Neural crest cell (in vitro differentiated cells): ENCODE measurements around the gene SLC1A7. TPM values are rescaled to one million over a fixed set of nuclear protein-coding genes. Genes with fewer than 3 reads are reported as not detected.

Experiments used
- DNase-seq: peaks from one replicate; pipeline ENCODE4 v3.0.0; 2021; ENCODE audit warnings: low read depth, mixed read lengths, low spot score
- H3K27ac Mint-ChIP-seq: one replicate; pipeline ENCODE4 v1.8.0; 2021; ENCODE audit warnings: mild to moderate bottlenecking, mixed read lengths; ENCODE audit not compliant: unreplicated experiment
- H3K27me3 Mint-ChIP-seq: 2 replicates; pipeline ENCODE4 v1.8.0; 2021; ENCODE audit warnings: low read depth, mild to moderate bottlenecking, mixed read lengths
- H3K36me3 Mint-ChIP-seq: 2 replicates; pipeline ENCODE4 v1.8.0; 2021; ENCODE audit warnings: low read depth, mild to moderate bottlenecking, mixed read lengths
- H3K4me1 Mint-ChIP-seq: 2 replicates; pipeline ENCODE4 v1.8.0; 2021; ENCODE audit warnings: mixed read lengths
- H3K4me3 Mint-ChIP-seq: one replicate; pipeline ENCODE4 v1.8.0; 2021; ENCODE audit warnings: mild to moderate bottlenecking, mixed read lengths
- H3K9me3 Mint-ChIP-seq: 2 replicates; pipeline ENCODE4 v1.8.0; 2021; ENCODE audit warnings: mixed read lengths
- total RNA-seq: library from RNA; stranded (reverse); gene quantifications from 2 replicates; pipeline ENCODE4 v1.2.1, GENCODE V29; 2021
- TF ChIP-seq, protein P1 (sequence below): fragments of 200-600 bp; sonication (generic); conservative IDR thresholded peaks from 2 replicates; pipeline ENCODE4 v1.5.0; 2021; ENCODE audit warnings: antibody characterized with exemption, mild to moderate bottlenecking

SLC1A7 gene
- total RNA-seq, 1 donor from 2014 or later, result not detected

DNA sequence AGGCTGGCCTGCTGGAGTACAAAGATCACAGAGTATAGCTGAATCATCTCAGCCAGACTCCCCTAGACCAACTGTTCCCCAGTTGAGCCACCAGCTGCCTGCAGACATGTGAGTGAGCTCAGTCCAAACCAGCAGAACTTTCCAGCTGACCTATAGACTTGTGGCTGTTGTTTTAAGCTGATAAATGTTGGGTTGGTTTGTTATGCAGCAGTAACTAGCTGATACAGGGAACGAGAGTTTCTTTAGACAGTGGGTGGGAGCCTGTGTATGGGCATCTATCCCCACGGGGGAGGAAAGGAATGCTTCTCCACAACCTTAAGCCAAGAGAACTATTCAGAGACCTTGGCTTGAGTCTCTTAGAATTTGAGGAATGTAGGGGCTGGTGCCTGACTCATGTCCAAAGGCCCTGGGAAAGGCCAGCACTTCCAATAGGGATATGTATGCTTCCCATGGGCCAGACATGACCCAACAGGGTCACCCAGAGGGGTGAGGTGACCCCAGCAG lies 30.1 kb downstream of the SLC1A7 start:
- H3K27ac Mint-ChIP-seq, result no peak overlapping the region
- peaks cover 22% of the 10 kb centered on the region for H3K4me1 Mint-ChIP-seq
- H3K36me3 Mint-ChIP-seq, result no peaks in the 10 kb centered on the region
- no peak overlapping the region for H3K4me3 Mint-ChIP-seq
- TF ChIP-seq, protein P1, sequence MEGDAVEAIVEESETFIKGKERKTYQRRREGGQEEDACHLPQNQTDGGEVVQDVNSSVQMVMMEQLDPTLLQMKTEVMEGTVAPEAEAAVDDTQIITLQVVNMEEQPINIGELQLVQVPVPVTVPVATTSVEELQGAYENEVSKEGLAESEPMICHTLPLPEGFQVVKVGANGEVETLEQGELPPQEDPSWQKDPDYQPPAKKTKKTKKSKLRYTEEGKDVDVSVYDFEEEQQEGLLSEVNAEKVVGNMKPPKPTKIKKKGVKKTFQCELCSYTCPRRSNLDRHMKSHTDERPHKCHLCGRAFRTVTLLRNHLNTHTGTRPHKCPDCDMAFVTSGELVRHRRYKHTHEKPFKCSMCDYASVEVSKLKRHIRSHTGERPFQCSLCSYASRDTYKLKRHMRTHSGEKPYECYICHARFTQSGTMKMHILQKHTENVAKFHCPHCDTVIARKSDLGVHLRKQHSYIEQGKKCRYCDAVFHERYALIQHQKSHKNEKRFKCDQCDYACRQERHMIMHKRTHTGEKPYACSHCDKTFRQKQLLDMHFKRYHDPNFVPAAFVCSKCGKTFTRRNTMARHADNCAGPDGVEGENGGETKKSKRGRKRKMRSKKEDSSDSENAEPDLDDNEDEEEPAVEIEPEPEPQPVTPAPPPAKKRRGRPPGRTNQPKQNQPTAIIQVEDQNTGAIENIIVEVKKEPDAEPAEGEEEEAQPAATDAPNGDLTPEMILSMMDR, result no peak
- H3K27me3 Mint-ChIP-seq, result no peaks in the 10 kb centered on the region
- DNase-seq, result no peak
- H3K9me3 Mint-ChIP-seq, result no peaks in the 10 kb centered on the region

DNA sequence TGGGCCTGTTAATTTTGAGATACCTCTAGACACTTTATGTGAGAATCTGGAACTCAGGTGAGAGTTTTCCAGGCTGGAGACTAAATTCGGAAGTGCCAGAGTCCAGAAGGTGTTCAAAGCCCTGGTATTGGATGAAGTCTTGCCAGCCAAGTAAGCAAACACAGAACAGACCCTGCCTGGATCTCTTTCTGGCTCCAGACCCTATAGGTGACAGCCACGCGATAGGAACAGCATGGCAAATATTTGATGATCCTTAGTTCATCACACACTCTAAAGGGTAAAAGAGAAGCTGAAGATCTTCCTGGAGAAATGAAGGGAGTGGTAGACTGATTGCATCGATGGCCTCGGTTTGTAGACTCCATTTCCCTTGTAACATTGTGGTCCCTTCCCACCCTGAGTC lies 30.7 kb downstream of the SLC1A7 start:
- Mint-ChIP-seq H3K4me1 (peaks cover 24% of the 10 kb centered on the region), H3K27ac (no peak overlapping the region), H3K9me3 (no peaks in the 10 kb centered on the region), H3K27me3 (no peaks in the 10 kb centered on the region), H3K4me3 (no peak overlapping the region), H3K36me3 (no peaks in the 10 kb centered on the region)
- TF ChIP-seq, protein P1, result no peak
- DNase-seq, result no peak

DNA sequence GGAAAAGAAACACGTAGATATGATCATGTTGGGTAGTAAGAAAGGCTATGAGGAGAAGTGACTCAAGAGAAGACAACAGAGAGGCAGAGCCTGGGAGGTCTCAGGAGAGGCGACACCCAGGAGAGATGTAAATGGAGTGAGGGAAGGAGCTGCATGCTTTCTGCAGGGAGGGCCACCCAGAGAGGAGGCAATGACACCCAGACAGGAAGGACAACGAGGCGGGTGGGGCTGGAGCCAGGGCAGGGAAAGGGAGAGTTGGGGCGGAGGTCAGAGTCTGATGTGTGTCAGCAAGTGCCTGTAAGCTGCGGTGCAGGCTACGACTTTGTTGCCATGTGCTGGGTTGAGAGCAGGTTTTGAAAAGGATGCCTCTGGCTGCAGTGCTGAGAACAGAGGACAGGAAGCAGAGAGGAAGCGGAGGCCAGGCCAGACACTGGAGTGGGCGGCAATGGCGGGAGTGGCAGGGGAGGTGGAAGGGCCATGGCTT lies 31.3 kb downstream of the SLC1A7 start:
- Mint-ChIP-seq H3K4me1 (peaks cover 20% of the 10 kb centered on the region), H3K27me3 (no peaks in the 10 kb centered on the region), H3K4me3 (no peak overlapping the region), H3K9me3 (no peaks in the 10 kb centered on the region), H3K36me3 (no peaks in the 10 kb centered on the region), H3K27ac (peak overlapping the region; percentile 47)
- DNase-seq, result no peak
- TF ChIP-seq, protein P1, result no peak

DNA sequence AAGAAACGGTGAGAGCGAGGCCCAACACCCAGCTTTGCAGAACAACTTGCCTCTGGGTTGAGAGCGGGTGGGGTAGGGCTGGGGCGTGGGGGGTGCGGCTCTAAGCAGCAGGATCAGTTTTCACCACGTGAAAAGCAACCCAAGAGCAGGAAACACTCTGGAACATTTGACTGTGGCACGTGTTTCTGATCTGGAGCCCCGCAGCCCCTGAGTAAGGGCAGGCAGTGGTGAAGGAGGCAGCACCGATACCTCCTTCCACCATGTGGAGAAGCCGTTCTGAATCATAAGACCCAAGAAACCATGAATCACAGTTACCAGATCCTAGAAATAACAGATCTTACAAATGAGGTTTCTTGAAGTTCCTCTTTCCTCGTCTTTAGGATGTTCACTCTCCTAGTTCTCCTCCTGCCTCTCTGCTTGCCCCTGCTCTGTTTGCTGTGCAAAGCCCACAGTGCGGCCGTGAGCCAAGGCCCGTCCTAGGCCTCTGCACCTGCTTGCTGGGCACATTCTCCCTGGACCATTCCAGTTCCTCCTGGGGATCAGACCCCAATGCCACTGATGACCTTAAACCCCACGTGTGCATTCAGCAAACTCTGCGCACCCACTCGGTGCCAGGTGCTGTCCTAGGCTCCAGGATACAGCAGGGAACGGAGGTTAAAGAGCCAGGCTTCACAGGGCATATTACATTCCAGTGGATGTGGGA lies 31.9 kb downstream of the SLC1A7 start:
- H3K4me3 Mint-ChIP-seq, result no peak overlapping the region
- no peaks in the 10 kb centered on the region for H3K9me3 Mint-ChIP-seq
- TF ChIP-seq, protein P1, result no peak
- H3K27me3 Mint-ChIP-seq, result no peaks in the 10 kb centered on the region
- H3K4me1 Mint-ChIP-seq, result peaks cover 24% of the 10 kb centered on the region
- no peak for DNase-seq
- H3K36me3 Mint-ChIP-seq, result no peaks in the 10 kb centered on the region
- no peak overlapping the region for H3K27ac Mint-ChIP-seq

DNA sequence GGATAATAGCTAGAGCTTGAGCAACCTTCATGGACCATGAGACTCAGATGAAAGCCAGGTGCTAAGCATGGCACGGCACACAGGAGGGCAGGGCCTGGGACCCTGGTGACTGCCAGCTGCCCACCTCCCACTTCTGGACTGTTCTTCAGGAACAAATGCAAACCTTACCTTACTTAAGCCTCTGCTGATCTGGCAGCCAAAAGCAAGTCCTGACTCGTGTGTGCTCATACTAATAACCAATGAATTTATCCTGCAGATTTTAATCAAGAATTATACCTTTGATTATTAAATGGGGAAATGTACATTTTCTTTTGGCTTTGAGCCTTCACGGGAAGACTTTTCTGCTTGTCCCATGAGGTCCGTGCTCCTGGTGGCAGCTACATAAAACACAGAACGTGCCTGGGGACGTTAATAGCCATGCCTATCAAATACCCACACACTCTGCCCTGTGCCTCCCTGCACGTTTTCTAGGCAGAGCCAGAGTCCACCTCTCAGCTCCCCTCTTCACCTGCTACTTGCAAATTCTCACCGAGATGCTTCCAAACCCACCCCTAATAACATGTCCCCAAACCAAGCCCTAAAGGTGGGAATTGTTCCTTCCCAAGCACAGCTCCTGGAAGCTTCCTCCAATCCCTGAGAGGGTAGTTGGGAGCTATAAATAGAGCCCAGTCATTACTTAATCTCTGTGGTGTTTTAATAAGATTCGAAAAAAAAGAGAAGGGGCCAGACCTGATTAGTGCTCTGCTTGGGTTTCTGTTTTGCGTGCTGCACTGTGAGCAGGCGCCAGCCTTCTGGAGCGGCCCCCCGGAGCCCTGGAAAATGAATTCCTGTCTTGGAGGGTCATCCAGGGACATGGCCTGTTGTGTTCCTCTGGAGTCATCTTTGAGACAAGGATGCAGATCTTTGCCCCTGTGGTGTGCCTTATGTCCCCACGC lies 33.5 kb downstream of the SLC1A7 start:
- no peaks in the 10 kb centered on the region for H3K9me3 Mint-ChIP-seq
- H3K27ac Mint-ChIP-seq, result no peak overlapping the region
- TF ChIP-seq, protein P1, result no peak
- H3K4me1 Mint-ChIP-seq, result peaks cover 34% of the 10 kb centered on the region
- no peaks in the 10 kb centered on the region for H3K27me3 Mint-ChIP-seq
- no peak for DNase-seq
- no peaks in the 10 kb centered on the region for H3K36me3 Mint-ChIP-seq
- no peak overlapping the region for H3K4me3 Mint-ChIP-seq
